ENCODE measurements around the gene ERN1.

The ERN1 gene

GRCh38 chr17:64001763-64002529 is 128.0 kb downstream of the ERN1 start:
- DNase-seq: no peak

DNA sequence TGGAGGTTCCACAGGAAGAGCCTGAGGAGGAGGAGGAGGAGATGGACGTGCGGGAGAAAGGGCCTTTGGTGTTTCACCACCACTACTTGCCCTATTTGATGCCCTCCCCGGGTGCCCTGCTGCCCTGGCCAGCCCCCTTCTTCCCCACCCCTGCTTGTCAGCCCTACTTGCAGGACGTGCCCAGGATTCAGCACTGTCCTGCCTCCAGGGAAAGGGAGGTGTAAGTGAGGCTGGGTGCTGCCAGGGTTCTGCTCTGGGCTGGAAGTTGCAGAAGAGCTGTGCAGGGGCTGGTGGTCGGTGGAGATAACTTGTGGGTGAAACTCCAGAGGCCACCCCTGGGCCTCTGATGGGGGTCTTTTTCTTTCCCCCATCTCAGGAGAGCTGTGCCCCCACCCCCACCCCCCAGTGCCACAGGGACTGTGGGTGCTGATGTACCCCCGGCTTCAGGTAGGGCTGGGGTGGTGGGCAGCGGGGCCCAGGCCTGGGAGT is 128.8 kb downstream of the ERN1 start:
- DNase-seq: no peak

- no peak for DNase-seq
These were observed 130.0 kb downstream of the ERN1 start for GRCh38 chr17:63999680-64000531.

DNA sequence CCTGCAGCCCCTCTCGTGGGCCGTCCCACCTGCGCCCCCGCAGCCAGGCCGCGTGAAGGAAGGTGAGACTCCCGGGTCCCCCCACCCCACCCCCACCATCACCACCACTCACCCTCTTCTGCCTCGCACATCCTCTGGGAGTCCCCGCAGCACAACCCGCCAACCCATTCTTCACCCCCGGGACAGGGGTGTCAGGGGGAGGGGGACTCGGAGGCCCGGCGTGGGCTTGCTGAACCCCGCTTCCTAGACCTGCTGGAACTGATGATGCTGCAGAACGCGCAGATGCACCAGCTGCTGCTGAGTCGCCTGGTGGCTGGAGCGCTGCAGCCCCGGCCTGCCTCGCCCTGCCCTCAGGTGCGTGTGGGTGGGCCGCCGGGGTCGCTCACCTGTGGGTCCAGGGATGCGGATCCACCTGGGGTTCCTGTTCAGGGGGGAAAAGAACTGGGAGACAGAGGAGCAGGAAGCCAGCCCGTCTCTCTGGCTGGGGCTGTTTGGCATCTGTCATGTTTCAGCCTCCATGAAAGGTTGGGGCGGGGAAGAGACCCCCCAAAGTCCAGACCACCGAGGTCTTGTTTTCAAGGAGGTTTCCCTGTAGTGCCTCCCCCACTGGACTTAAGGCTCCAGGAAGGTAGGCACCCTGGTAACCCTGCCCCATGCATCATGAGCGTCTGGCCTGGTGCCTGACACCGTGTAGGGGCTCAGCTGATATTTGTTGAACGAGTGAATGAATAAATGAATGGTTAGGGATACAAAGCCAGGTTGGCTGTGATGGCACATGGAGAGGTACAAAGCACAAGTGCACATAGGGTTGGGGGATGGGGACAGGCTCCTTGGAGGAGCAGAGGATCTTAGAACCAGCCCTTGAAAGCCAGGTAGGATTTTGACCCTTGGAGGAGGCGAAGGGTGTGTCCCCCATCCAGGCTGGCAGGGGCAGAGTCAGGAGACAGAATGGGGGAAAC is 130.9 kb downstream of the ERN1 start:
- DNase-seq: no peak

DNA sequence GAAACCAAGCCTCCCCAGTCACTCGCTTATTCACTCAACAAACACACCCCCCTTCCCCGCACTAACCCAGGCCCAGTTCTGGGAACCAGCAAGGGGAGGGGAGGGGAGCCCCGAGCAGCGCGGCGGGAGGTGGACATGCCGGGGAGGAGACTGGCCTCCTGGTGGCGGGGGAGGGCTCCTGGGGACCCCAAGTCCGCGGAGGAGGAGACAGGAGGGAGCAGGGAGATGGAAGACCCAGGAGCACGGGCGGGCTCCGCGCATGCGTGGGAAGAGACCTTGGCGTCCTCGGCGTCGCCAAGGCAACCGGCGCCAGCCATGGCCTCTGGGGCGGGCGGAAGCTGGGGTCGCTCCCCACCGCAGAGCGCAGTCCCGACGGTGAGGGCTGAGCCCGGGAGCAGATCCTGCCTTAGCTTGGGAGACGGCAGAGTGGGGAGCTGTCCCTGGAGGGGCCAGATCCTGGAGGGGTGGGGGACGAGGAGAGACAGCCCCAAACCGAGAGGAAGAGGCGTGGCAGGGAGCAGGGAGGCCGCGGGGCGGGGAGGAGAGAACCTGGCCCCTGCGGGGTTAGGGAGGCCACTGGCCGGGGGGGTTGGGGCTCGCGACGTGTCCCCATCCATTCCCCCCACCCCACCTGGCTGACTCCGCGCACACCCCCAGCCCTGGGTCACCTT is 131.8 kb downstream of the ERN1 start, which contains the start of gene PRR29:
PRR29 (plus strand) TSS at position 302 of the 671 bp plus-strand sequence; CDS start at position 316, 14 bp downstream.
- DNase-seq: peak; percentile 46

DNA sequence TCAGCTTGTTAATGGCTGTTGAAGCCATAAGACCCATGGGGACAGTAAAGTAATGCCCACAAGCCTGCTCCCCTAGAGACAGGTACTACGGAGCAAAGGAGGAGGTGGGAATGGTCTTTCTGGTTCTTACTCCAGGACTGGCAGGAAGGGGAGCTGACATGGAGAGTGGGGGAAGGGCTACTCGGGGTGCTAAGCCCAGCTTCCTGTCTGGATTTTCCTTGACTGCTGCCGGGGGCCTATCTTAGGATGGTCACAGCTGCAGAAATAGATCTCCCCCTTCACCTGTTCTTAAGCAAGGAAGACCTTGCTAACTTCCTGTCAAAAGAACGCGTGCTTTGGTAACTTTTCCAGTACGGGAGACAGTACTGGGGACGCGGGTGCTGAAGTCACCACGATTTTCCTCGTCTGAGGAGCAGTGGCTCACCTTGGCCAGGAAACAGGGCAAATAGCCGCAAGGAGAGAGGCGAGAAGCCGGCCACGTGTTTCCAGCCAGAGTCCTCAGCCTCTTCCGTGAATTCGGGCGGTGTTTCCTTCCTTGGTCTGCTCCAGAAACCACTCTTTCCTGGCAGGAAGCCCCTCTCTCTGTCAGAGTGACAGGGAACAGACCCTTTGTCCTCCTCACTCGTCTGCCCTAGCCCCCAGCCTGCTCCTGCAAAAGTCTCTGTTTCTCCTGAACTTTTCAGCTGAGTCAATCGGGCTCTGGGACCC is 132.4 kb downstream of the ERN1 start:
- no peak for DNase-seq

DNA sequence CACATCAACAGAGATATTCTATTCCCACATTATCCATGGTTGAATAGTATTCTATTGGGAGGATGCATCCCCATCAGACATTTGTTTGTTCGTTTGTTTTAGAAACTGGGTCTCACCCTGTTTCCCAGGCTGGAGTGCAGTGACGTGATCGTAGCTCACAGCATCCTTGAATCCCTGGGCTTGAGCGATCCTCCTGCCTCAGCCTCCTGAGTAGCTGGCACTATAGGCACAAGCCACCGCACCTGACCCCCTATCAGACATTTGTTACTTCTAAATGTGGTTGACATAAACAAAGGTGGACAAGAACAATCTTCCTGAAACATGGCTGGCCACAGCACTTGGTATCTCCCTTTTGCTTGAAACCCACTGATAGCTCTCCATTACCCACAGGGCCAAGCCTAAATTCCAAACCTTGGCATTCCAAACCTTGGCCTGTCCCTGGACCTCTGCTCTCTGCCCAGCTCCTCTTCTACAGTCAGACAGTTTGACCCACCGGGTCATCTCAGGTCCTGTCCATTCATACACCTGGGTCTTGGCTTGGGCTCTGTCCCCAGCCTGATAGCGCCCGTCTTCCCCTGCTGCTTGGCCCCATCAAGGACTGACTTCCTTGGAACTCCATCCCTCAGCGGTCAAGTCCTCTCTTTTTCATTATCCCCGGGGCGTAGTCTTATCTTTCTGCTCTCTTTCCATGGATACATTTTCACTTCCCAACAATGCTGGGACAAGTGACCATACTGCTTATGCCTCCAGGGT is 133.3 kb downstream of the ERN1 start:
- no peak for DNase-seq

- no peak for DNase-seq
These were observed 134.3 kb downstream of the ERN1 start for GRCh38 chr17:63995626-63996025.

GRCh38 chr17:63993368-63993985 is 136.5 kb downstream of the ERN1 start:
- no peak for DNase-seq

GRCh38 chr17:63991611-63992010 is 138.3 kb downstream of the ERN1 start:
- no peak for DNase-seq

DNA sequence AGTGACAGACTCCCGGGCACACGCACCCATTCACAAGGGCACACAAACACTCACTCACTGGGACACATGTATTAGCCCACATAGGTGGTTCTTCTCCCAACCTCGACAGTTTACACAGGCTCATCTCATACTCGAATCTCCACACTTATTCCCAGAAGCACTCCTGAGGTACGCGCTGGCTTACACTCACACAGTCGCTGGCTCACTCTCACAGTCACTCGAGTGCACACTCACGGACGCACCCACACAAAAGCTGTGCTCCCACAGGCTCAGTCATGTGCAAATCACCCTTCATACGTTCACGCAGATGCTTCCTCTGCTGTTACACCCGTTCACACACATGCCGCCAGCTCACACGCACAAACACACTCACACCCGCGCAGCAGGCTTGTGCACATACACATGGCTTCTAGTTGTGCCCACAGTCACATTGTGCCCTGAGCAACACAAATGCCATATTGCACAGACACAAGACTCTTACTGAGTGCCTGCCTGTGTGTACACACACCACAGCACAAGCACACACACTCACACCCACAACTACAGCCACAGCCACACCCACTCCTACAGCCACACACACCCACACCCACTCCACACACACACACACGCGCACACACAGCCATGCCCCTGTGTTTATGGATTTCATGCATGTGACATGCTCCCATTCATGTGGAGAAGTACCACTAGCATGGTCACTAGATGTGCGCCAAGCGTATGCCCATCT is 140.2 kb downstream of the ERN1 start:
- no peak for DNase-seq

Measured in NCI-H1092 treated with DMSO at 0.1 percent for 48 hours (cell line).